IPS-NIHi11 (cell line): Measurements from ENCODE around the gene SPRR5.

Experiments used
- DNase-seq: peaks from one replicate; pipeline ENCODE4 v3.0.0; 2012; ENCODE audit warnings: mixed read lengths, low spot score

SPRR5 gene, protein sequence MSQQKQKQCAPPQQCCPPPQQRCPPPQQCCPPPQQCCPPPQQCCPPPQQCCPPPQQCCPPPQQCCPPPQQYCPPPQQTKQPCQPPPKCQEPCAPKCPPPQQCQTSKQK

DNA sequence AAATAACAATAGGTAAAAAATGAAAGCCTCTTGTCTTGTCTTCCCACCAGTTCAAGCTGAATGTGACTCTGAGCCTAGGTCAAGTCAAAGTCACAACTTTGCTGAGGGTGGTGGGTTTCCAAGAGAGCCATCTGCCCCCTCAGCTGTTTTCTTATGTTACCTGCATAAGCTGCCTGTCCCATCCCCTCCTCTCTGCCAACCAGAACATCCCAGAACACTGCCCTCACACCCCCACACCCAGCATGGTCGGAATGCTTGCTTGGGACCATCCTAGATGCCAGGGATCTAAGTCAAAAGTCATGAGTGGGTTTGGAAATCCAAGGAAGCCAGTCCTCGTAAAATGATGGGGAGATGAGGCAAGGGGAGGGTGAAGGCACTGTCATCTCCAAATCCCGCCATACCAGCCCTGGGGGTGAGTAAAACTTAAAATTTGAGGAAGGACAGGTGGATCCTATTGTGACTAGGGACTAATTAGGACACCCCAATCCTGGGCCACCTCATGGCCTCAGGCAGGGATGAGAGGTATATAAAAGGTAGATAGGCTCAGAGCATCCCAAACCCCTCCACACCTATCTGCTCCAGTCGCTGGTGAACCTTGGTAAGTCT is at the start of gene SPRR5:
TSS of gene SPRR5 (plus strand) at position 556 of the 606 bp plus-strand sequence. CDS start 1,349 bp downstream, outside the sequence.
- no peak for DNase-seq

DNA sequence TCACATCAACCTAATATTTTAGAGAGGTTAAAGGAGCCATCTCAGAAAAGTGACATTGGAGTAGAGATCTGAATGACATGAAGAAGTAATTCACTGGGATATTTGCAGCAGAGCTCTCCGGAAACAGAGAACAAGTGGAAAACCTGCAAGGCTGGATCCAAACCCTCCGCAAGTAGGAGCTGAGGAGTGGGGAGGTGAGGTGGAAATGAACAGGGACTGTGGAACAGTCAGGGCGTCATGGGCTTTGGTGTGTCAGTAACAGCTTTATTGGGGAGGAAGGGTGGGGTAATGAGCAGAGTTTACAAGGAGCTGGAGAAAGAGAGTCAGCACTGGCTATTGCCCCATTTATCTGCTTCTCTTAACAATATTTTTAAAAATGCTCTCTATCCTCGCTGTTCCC is 48.0 kb upstream of the SPRR5 start:
- DNase-seq: no peak

DNA sequence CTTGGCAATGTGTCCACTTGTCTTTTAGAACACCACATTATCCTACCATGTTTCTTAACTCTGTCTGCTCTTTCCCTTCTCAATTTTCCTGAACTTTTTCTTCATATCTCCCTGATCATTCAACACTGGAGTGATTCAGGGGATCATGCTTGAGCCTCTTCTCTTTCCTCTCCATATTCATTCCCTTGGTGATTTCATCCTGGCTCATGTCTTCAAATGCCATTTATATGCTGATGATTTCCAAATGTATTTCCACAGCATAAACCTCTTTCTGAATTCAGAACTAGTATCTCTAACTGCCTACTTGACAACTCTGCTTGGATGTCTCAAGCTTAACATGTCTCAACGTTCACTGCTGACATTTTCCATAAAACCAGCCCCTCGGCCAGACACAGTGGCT is 47.1 kb upstream of the SPRR5 start:
- DNase-seq: no peak

DNA sequence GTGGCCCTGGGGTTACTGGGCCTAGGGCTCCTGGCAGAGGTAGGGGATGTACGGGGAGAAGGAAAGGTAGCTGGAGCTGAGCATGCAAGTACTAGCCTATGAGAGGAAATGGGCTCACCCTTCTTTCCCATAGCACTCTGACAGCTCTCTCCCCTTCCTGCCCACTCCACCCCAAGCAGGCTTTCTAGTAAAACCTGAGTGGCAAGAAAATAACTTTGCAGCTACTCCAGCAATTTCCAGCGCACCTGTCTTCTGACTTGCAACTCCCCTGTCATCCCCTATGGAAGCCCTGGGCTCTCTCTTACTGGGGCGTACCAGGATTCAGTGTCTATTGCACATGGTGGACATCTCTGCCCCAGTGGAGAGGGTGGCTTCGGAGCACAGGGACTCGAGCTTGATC is 45.4 kb upstream of the SPRR5 start:
- no peak for DNase-seq

DNA sequence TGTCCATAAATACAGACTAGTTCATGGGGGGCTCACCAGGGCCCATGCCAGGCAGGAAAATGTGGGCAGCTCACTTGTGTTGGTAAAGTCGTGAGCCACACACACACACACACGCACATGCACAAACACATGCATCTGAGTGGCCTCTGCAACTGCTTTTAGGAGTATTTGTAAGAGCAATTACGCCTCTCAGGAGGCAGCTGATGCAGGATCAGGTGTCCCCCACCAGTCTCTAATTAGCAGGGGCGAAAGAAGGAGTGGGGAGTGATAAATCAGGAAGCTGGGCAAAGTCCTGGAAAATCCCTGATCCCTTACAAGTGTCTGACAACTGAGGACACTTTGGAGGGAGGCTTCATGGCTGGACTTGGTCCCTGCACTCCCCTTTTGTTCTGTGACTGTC is 44.4 kb upstream of the SPRR5 start:
- no peak for DNase-seq

DNA sequence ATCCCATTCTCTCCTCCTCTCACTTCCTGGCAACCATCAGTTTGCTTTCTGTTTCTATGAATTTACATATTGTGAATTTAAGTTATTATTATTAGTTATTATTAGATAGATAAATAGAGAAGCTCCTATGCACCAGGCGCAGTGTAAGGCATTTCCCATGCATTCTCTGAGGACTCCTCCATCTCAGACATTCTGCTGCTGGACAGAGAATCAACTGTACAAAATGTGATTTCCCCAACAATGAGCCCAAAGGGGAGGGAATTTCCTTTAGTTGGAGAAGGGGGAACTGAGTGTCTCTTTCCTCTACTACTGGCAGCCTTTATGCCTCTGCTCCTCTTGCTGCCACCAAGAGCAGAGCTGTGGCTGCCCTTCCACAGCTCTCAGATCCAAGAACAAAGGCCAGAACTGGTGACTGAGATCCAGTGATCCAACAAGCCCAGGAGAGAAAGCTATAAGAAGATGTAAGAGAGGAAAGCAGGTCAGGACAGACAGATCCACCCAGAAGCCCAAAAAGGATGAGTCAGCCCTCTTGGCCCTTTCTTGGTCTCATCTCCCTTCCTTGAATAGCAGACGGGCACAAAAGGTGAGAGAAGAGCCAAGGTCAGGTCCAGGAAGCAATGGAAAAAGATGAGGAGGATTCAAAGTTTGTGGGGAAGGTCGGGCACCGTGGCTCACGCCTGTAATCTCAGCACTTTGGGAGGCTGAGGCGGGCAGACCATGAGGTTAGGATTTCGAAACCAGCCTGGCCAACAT is 42.1 kb upstream of the SPRR5 start:
- no peak for DNase-seq

DNA sequence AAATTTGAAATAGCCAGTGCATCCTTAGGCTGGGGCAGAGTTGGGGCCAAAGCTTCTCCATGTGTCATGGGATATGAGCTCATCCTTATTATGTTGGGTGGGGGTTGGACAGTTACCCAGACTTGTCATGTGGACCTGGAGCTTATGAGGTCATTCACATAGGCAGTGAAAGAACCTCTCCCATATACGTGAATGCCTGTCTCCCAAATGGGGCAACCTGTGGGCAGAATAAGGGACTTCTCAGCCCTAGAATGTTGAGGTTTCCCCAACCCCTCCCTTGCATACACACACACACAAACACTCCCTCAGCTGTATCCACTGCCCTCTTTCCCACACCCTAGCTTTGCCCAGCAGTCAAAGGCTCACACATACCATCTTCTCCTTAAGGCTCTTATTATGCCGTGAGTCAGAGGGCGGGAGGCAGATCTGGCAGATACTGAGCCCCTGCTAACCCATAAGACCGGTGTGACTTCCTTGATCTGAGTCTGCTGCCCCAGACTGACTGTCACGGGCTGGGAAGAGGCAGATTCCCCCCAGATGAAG is 40.9 kb upstream of the SPRR5 start:
- DNase-seq: no peak

DNA sequence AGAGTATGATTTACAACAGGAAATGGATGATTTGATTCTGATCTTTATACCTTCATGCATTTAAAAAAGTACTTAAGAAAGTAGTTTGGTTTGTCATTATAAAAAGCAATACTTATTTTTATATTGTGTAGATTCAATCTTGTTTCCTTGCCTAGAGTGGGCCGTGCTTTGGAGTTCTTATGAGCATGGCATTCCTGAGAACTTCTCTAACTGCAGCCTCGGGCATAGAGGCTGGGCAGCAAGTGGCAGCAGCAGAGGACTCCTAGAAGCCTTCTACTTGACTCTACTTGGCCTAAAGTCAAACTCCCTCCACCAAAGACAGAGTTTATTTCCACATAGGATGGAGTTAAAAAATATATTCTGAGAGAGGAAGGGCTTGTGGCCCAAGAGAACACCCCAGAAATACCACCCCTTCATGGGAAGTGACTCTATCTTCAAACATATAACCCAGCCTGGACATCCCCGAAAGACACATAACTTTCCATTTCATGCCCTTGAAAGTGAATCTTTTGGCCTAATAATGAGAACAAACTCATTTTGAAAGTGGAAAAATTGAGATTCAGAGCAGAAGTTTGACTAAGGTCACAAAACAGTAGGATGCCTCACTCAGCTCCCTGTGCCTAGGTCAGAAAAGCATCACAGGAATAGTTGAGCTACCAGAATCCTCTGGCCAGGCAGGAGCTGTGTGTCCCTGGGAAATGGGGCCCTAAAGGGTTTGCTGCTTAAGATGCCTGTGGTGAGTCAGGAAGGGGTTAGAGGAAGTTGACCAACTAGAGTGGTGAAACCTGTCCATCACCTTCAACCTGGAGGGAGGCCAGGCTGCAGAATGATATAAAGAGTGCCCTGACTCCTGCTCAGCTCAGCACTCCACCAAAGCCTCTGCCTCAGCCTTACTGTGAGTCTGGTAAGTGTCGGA is 39.1 kb upstream of the SPRR5 start, which contains the start of gene IVL:
TSS of gene IVL (plus strand) at position 861 of the 916 bp plus-strand sequence. CDS start 1,252 bp downstream, outside the sequence.
- DNase-seq: no peak

DNA sequence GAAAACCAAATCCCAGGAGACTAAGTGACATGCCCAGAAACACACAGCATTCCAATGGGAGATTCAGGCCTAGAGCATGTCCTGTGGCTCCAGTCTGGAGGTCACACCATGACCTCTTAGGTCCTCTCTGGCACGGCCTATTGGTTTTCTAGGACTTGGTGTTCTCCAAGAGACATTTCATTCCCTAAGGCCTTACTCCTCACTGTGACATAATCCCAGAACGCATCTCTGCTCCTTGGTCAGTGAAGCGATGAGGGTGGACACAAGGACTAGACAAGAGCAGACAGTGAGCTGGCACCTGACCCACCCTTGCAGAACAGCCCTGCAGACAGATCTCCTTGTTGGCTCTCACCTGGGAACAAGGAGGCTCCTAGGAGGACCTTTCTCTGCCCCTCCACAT is 37.8 kb upstream of the SPRR5 start:
- DNase-seq: no peak

DNA sequence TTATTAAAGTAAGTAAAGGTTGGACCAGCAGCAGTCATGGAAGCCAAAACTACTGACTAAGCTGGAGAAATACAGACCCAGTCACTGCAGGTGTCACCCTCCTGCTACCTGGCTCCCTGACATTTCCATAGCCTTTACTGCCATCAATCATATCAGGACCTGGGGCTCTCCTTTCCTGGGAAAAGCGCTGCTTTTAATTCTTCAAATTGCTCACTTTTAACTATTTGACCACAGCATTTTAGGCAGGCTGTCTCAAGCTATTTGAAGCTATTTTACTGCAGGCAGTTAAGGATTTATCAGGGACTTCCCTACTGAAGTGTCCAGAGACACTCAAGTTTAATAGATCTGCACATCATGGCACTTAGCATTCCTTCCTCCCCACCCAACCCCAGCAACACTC is 34.5 kb upstream of the SPRR5 start:
- DNase-seq: no peak

DNA sequence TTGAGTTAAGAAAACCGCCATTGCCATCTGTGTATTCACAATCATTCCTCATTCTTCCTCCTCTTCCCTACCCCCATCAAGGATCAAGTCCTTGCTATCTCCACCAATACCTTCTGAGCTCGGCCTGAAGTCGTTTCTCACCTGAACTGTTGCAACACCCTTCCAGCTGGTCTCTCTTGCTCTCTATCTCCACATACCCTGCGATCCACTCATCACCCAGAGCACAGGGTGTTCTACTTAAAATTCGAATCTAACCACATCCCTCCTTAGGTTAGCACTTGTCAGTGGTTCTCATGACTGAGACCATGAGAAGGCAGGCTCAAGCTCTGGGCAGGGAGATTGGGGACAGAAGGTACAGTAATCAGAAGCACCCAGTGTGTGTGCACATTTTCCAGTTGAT is 34.1 kb upstream of the SPRR5 start:
- DNase-seq: no peak

DNA sequence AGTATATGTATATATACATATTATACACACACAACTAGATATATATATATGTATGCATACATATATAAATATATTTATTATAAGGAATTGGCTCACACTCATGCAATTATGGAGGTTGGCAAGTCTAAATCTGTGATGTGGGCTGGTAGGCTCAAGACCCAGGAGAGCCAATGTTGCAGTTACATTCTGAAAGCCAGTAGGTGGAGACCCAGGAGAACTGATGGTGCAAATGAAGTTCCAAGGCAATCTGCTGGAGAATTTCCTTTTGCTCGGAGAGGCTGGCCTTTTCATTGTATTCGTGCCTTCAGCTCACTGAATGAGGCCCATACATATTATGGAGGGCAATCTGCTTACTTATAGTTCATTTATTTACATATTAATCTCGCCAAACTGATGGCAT is 29.2 kb upstream of the SPRR5 start:
- no peak for DNase-seq

DNA sequence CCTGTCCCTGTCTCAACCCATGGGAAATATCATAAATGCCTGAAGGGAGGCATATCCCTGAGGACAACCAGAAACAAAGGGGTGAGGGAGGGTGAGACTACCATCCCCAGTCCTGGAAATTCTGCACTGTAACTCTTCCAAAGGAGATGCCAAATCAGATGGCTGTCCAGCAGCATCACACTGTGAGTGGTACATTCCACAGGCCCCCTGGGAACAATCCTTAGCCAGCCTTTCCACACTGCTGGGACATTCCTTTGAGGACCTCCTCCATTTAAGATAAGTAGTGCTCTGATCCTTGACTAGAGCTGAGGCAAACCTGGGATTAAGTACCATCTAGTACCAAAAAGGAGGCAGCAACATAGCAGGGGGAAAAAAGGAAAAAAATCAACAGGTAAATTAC is 27.9 kb upstream of the SPRR5 start:
- no peak for DNase-seq

DNA sequence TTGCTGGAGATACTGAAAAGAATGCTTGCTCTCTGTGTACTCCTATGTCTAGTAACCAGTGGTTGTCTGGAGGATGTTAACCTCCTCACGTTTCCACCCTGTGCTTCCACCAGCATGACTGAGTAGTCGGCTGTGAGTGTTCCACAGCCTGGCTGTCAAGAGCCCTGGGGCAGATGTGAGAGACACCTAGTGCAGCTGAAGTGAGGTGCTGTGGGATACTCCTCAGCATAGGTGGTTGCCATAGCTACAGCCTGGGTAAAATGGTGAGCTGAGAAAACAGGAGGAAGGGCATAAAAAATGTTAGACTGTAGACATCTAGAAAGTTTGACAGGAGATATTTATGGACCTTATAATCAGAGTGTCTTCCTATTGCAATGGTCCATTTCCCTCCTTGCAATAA is 22.8 kb upstream of the SPRR5 start:
- no peak for DNase-seq

DNA sequence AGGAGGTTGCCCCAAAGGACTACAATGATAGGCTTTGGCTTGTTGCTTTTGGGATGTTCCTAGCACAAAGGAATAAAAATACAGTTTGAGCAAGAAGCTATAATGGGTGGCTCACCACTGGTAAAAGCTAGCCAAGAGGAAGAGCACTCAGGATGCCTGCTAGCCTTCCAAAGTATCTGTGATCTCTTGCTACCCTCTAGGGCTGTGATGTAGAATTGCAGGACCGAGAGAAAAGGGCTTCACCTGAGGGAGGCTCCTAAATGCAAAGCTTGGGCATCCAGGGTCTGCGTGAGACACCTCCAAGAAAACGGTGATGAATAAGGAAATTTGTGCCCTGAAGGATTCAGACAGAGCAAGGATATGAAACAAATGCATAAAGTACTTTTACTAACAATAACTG is 20.9 kb upstream of the SPRR5 start:
- no peak for DNase-seq

DNA sequence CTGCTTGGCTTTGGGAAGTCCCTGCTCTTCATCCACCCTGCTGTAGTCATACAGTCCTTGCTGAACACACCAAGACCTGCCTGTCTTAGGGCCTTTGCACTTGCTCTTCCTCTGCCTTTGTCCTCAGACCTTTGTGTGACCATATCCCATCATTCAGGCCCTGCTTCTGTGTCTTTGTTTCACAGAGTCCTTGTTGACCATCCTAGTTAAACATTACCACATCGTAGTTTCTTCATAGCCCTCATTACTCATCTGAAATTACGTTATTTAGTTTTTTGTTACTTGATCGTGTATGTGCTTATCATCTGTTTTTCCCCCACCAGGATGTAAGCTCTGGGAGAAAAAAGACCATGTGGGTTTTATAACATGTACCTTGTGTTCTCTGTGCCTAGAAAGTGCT is 18.3 kb upstream of the SPRR5 start:
- DNase-seq: no peak

DNA sequence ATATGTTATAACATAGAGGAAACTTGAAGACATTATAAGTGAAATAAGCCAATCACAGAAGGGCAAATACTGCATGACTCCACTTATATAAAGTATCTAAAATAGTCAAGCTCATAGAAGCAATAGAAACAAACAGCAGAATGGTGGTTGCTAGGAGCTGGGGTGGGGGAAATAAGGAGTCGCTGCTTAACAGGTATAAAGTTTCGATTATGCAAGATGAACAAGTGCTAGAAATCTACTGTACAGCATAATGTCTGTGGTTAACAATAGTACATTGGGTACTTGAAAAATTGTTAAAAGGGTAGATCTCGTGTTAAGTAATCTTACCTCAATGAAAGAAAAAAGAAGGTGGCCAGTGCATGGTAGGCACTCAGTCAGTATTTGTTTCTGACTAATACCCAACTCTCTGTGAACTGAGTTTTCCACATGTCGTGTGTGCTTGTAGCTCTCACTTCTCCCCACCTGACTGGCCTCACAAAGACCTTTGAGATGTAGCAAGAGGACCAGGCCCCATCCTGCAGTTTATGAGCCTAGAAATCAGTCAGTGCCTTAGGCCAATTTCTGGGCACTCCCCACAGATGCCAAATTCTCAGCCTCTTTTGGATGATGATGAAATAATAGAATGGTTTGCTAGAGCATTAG is 14.7 kb upstream of the SPRR5 start:
- no peak for DNase-seq

DNA sequence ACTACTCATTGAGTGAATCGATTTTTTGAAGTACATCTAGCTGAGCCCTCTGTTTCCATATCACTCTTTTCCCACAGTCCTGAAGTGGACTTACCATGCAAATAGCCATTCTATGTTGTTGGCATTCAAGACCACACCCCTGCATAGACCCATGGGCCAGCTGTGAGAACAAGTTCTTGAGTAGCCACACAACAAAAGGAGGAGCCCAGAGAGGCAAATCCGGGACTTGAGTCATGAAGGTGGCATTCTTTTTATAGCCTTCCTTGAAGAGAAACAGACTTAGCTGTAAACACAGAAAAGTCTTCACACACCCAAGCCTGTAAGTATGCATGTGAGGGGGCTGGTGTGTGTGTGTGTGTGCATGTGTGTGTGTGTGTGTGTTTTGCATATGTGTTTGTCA is 13.8 kb upstream of the SPRR5 start:
- no peak for DNase-seq

DNA sequence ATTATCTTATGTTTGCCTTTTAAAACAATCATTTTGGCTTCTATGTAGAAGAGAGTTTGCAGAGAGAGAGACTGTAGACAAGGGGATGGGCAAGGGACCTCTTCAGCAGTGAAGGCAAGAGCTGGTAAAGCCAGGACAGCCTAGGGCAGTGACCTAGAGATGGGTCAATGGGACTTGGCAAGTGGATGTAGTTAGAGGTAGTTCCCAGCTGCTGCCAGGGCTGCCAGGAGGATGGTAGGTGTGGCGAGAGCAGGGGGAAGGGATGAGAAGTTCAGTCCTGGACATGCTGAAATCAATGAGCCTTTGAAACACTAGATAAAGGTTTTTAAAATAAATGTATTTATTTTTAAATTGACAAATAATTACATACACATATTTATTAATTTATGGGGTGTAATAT is 6.4 kb upstream of the SPRR5 start:
- no peak for DNase-seq

DNA sequence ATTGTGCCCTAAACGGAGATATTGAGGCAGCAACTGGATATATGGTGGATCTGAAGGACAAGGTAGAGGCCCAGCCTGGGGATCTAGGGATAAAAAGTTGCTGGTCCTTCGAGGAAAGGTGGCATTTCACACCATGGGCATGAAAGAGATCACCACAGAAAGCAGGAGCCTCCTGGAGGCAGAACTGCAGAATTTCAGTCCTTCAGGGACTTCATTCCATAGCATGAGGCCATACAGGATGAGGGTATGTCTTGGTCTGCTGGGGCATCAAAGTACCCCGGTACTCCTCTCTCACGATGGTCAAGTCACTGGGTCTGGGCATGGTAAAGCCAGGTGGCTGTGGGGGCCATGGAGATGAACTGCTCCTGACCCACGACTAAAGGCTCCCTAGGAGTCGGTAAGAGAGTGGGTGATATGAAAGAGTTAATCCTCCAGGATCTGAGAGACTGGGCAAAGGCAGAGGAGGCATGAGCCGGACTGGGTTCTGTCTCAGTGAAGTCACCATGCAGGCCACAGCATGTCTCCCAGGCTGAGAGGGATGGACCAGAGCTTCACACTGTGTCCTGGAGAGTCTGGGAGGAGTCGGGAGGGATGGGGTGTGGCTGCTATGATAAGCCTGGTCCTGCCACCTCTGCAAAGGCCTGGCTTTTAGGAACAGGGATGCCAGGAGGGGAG is 5.8 kb upstream of the SPRR5 start:
- no peak for DNase-seq

DNA sequence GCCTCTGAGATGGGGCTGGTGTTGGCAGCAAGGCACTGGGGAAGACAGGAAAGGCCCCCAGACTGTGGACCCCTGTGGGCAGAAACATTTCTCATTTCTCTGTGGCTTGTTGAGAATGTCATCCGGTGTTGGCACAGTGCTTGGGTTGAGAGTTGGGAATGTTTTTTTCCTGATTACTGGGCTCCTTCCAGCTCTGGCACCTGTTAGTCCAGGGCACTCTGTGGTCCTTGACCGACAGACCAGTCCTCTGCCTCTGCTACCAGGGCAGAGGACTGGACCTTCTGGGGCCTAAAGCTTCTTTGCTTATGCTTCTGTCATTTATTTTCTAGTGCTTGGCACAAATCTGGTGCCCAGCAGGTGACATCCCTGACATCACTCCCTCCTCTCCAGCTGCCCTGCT is 4.8 kb upstream of the SPRR5 start:
- DNase-seq: no peak
